Fibroblast of lung (primary cell): ENCODE data around the gene HACD2. TPM values are rescaled to one million over a fixed set of nuclear protein-coding genes. Genes with fewer than 3 reads are reported as not detected.
A peak's percentile ranks its signal among the peaks of the same experiment; 100 is the strongest.

Source experiments
- DNase-seq, 2 donors: peaks; one replicate each; pipeline versions ENCODE4 v3.0.0 to v3.0.0-alpha.2; 2010; ENCODE audit warnings: low read depth in 2 of 2
- H2AFZ ChIP-seq: 2 replicates; pipeline ENCODE4 v1.5.1; 2012; ENCODE audit warnings: low read length, control low read depth, inconsistent platforms
- H3K27ac ChIP-seq: 2 replicates; pipeline ENCODE4 v1.5.1; 2011; ENCODE audit warnings: low read length, control low read depth; ENCODE audit not compliant: insufficient read depth
- H3K27me3 ChIP-seq: 2 replicates; pipeline ENCODE4 v1.5.1; 2011; ENCODE audit warnings: mild to moderate bottlenecking, low read length; ENCODE audit not compliant: control insufficient read depth, insufficient read depth
- H3K36me3 ChIP-seq: 2 replicates; pipeline ENCODE4 v1.5.1; 2011; ENCODE audit warnings: low read length; ENCODE audit not compliant: control insufficient read depth, insufficient read depth
- H3K4me1 ChIP-seq: 2 replicates; pipeline ENCODE4 v1.5.1; 2011; ENCODE audit warnings: low read length; ENCODE audit not compliant: control insufficient read depth, insufficient read depth; ENCODE audit errors: extremely low read depth
- H3K4me2 ChIP-seq: 2 replicates; pipeline ENCODE4 v1.5.1; 2011; ENCODE audit warnings: low read length, control low read depth; ENCODE audit not compliant: insufficient read depth; ENCODE audit errors: extremely low read depth
- H3K4me3 ChIP-seq, 4 experiments: fragments of 200-600 bp in 1 of 4; sonication (generic) in 1 of 4; replicated peaks in 1 of 4; 2 replicates each; pipeline ENCODE4 v1.5.1; 2011 to 2016; ENCODE audit warnings: low read length in 4 of 4, low read depth in 3 of 4, mild to moderate bottlenecking in 3 of 4, control low read depth in 2 of 4, inconsistent platforms in 1 of 4, mixed read lengths in 1 of 4; ENCODE audit not compliant: insufficient read depth in 1 of 4; ENCODE audit errors: control extremely low read depth in 1 of 4
- H3K79me2 ChIP-seq: 2 replicates; pipeline ENCODE4 v1.5.1; 2012; ENCODE audit warnings: mild to moderate bottlenecking, low read length, inconsistent platforms; ENCODE audit not compliant: control insufficient read depth, insufficient read depth
- H3K9ac ChIP-seq: 2 replicates; pipeline ENCODE4 v1.5.1; 2011; ENCODE audit warnings: mild to moderate bottlenecking, low read length, control low read depth; ENCODE audit not compliant: insufficient read depth
- H3K9me3 ChIP-seq: 2 replicates; pipeline ENCODE4 v1.5.1; 2012; ENCODE audit warnings: low read depth, low read length; ENCODE audit not compliant: control insufficient read depth, insufficient read depth
- H4K20me1 ChIP-seq: 2 replicates; pipeline ENCODE4 v1.5.1; 2011; ENCODE audit warnings: low read length; ENCODE audit not compliant: control insufficient read depth, insufficient read depth; ENCODE audit errors: extremely low read depth
- EZH2 ChIP-seq: IDR thresholded peaks from 2 replicates; pipeline ENCODE4 v1.5.1; 2012; ENCODE audit warnings: low read length, control low read depth, mild to moderate bottlenecking; ENCODE audit errors: missing control alignments
- polyA plus RNA-seq, 2 donors: library from polyadenylated mRNA; depleted of rRNA in 1 of 2; stranded (reverse) in 1 of 2; unstranded in 1 of 2; fragments of >200 nt; gene quantifications; 2 replicates each; pipeline ENCODE4 v1.2.1, GENCODE V29; 2011 to 2012; ENCODE audit warnings: missing spikeins in 1 of 2
- total RNA-seq: library from RNA; depleted of rRNA; stranded (reverse); fragments of >200 nt; gene quantifications from 2 replicates; pipeline ENCODE4 v1.2.1, GENCODE V29; 2014
- TF ChIP-seq, protein P1 (sequence below), 2 donors: IDR thresholded peaks in 1 of 2; conservative IDR thresholded peaks in 1 of 2; 1 replicate in 1 of 2; 2 replicates in 1 of 2; pipeline ENCODE4 v1.5.1; 2011 to 2012; ENCODE audit warnings: low read length in 2 of 2, control low read depth in 1 of 2, inconsistent platforms in 1 of 2, low read depth in 1 of 2, mild to moderate bottlenecking in 1 of 2

HACD2 gene
- total and polyA plus RNA-seq, 2 donors (not counting 1 experiment from before 2014, with no cell fraction given): 22.0 to 48.7 TPM

DNA sequence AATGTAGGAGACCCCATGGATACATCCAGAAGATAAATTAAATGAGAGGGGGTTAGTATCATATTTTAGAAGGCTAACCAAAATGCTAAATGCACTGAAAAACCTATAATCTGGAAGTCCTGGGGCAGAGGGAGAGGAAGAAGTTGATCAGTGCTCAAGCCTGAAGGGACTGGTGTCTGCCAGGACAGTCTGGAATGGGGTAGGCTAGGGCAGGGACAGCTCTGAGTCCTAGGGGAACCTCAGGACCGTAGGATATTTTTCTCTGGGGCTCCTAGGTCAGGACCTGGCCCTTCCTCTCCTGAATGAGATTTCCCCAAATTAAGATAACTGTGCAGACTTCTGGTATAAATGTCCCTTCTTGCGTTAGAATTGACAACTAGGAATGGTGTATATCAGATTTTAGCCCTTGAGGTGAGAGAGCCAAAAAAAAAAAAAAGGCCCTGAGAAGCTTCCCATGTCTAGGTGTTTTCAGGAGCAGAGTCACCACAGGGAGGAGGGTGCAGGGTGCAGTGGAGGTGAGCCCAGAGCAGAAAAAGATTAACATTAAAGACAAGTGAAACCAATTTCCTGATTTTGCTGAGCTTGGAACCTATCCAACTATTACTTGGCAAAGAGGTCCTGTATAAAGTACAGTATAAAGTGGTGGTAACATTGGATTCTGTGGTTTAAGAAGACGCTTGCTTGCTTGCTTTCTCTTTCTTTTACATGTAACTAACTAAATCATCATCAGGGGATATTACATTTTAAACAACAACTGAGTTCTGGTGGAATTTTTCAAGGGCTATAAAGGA lies 63.5 kb downstream of the HACD2 start:
- Histone ChIP-seq H2AFZ (no peak overlapping the region), H3K9ac (no peak overlapping the region), H3K9me3 (no peaks in the 10 kb centered on the region), H3K79me2 (no peaks in the 10 kb centered on the region), H3K36me3 (no peaks in the 10 kb centered on the region), H3K4me2 (no peak overlapping the region), H3K4me3 (no peak overlapping the region), H3K27me3 (no peaks in the 10 kb centered on the region), H3K4me1 (no peaks in the 10 kb centered on the region), H4K20me1 (no peaks in the 10 kb centered on the region), H3K27ac (no peak overlapping the region)
- peak; percentile 40 to 53 for DNase-seq
- TF ChIP-seq, protein P1, sequence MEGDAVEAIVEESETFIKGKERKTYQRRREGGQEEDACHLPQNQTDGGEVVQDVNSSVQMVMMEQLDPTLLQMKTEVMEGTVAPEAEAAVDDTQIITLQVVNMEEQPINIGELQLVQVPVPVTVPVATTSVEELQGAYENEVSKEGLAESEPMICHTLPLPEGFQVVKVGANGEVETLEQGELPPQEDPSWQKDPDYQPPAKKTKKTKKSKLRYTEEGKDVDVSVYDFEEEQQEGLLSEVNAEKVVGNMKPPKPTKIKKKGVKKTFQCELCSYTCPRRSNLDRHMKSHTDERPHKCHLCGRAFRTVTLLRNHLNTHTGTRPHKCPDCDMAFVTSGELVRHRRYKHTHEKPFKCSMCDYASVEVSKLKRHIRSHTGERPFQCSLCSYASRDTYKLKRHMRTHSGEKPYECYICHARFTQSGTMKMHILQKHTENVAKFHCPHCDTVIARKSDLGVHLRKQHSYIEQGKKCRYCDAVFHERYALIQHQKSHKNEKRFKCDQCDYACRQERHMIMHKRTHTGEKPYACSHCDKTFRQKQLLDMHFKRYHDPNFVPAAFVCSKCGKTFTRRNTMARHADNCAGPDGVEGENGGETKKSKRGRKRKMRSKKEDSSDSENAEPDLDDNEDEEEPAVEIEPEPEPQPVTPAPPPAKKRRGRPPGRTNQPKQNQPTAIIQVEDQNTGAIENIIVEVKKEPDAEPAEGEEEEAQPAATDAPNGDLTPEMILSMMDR (conservative IDR thresholded peaks at IDR 0.05 in 1 of 2, IDR thresholded peaks at IDR 0.05 in 1 of 2; ENCODE audit: low read depth in 1 of 2, low read length in 2 of 2): no peak

DNA sequence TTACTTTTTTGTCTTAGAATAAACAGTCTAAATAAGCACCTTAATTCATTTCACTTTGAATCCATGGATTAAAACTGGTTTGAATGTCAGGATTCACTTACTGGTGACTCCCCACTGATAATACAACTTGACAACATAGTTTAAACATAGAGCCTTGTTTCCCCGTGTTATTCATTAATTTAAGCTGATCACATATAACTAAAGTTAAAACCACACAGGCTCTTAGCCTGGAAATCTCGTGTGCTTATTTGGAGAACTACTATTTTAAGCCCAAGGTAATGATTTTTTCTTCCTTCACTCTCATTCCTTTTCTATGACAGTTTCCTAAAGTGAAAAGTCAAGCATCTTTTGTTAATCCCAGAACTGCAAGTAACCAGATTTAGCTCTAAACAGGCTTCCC lies 64.2 kb downstream of the HACD2 start:
- peak in 1 of 2 donors; percentile 20 for DNase-seq
- no peaks in the 10 kb centered on the region for H3K4me1 ChIP-seq
- H3K9me3 ChIP-seq: no peaks in the 10 kb centered on the region
- no peaks in the 10 kb centered on the region for H3K36me3 ChIP-seq
- no peak overlapping the region for H3K4me3 ChIP-seq
- no peak overlapping the region for H3K27ac ChIP-seq
- H3K27me3 ChIP-seq: no peaks in the 10 kb centered on the region
- H4K20me1 ChIP-seq: no peaks in the 10 kb centered on the region
- H3K79me2 ChIP-seq: no peaks in the 10 kb centered on the region
- no peak overlapping the region for H3K9ac ChIP-seq
- H2AFZ ChIP-seq: no peak overlapping the region
- no peak overlapping the region for H3K4me2 ChIP-seq
- TF ChIP-seq, protein P1 (conservative IDR thresholded peaks at IDR 0.05 in 1 of 2, IDR thresholded peaks at IDR 0.05 in 1 of 2; ENCODE audit: low read depth in 1 of 2, low read length in 2 of 2): no peak

DNA sequence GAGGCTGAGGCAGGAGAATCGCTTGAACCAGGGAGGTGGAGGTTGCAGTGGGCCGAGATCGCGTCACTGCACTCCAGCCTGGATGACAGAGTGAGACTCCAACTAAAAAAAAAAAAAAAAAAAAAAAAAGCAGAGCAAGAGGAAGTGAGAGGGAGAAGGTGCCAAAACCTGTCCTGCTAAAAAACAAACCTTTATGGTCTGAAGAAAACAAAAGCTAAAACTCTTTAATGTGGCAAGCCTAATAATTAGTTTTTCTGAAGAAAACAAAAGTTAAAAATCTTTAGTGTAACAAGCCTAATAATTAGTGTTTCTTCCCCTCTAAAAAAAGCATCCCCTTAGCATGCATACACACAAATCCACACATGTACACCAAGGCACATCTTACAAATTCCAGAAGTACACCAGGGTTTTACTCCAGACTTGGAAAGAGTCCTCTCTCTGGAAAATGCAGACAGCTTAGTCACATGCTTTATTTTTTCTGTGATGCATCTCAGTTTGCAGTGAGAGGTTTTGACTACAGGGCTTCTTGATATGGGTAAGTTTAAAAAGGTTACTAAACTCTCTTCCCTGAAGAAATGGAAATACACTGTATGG lies 65.9 kb downstream of the HACD2 start:
- H3K36me3 ChIP-seq: no peaks in the 10 kb centered on the region
- H3K27me3 ChIP-seq: no peaks in the 10 kb centered on the region
- TF ChIP-seq EZH2: no peak
- TF ChIP-seq, protein P1 (conservative IDR thresholded peaks at IDR 0.05 in 1 of 2, IDR thresholded peaks at IDR 0.05 in 1 of 2; ENCODE audit: low read depth in 1 of 2, low read length in 2 of 2): no peak
- peak in 1 of 2 donors; percentile 15 for DNase-seq
- no peaks in the 10 kb centered on the region for H3K79me2 ChIP-seq
- no peak overlapping the region for H3K4me3 ChIP-seq
- H4K20me1 ChIP-seq: no peaks in the 10 kb centered on the region
- no peak overlapping the region for H3K4me2 ChIP-seq
- no peak overlapping the region for H3K9ac ChIP-seq
- no peaks in the 10 kb centered on the region for H3K4me1 ChIP-seq
- no peak overlapping the region for H3K27ac ChIP-seq
- no peaks in the 10 kb centered on the region for H3K9me3 ChIP-seq
- H2AFZ ChIP-seq: no peak overlapping the region
